HepG2 (cell line): ENCODE data around the gene TMCC1. TPM values are rescaled to one million over a fixed set of nuclear protein-coding genes. Genes with fewer than 3 reads are reported as not detected.

Experiments
- ATAC-seq: fragments of 200-7000 bp; cut with Tn5 transposase; 3 replicates; pipeline ENCODE4 v1.9.1; 2020; ENCODE audit warnings: mild to moderate bottlenecking, moderate library complexity
- BruUV-seq: library from RNA; stranded (reverse); fragments of 400-500 nt; replicated peaks from 2 replicates; lab custom pipeline; 2021; lab: Mats Ljungman, UMichigan
- CTCF ChIA-PET: fragments of 300-600 bp; formaldehyde crosslinking; extraction: SDS; loops from one replicate; lab custom pipeline; 2021; ENCODE audit warnings: low total read pairs, inconsistent platforms, low intra/inter-chr PET ratio; lab: Yijun Ruan, JAX
- POLR2A ChIA-PET: fragments of 350-600 bp; sonication (Branson Sonifier 250); formaldehyde crosslinking; loops from one replicate; lab custom pipeline; 2020; ENCODE audit warnings: antibody characterized with exemption, inconsistent platforms; lab: Yijun Ruan, JAX
- DNase-seq: peaks from one replicate; pipeline ENCODE4 v3.0.0-alpha.2; 2015; ENCODE audit warnings: low spot score
- FAIRE-seq: peaks from 3 replicates; lab custom pipeline; 2011; peaks lifted over from hg19 to GRCh38; lab: Jason Lieb, UNC
- H2AFZ ChIP-seq: one replicate; pipeline ENCODE4 v1.6.1; 2011; ENCODE audit warnings: low read length, inconsistent platforms
- H3K27ac ChIP-seq: fragments of 300-600 bp; 3 replicates; pipeline ENCODE4 v1.8.0; 2011; ENCODE audit warnings: mixed run types, mild to moderate bottlenecking, mixed read lengths, low read length, inconsistent platforms; ENCODE audit not compliant: insufficient read depth; ENCODE audit errors: extremely low read length
- H3K27me3 ChIP-seq, 2 experiments: fragments of 200-600 bp in 1 of 2; 2 replicates in 1 of 2; 3 replicates in 1 of 2; pipeline versions ENCODE4 v1.6.0 to v1.8.0; 2011; ENCODE audit warnings: low read length in 2 of 2, mild to moderate bottlenecking in 2 of 2, moderate library complexity in 2 of 2, inconsistent platforms in 1 of 2; ENCODE audit not compliant: insufficient read depth in 2 of 2, control insufficient read depth in 1 of 2
- H3K36me3 ChIP-seq, 2 experiments: fragments of 200-600 bp in 1 of 2; replicated peaks in 1 of 2; 2 replicates in 1 of 2; 3 replicates in 1 of 2; pipeline versions ENCODE4 v1.5.1 to v1.8.0; 2011; ENCODE audit warnings: low read length in 2 of 2, inconsistent platforms in 1 of 2; ENCODE audit not compliant: insufficient read depth in 2 of 2, control insufficient read depth in 1 of 2
- H3K4me1 ChIP-seq: 2 replicates; pipeline ENCODE4 v1.5.1; 2012; ENCODE audit warnings: low read length, inconsistent platforms; ENCODE audit not compliant: insufficient read depth
- H3K4me2 ChIP-seq: 2 replicates; pipeline ENCODE4 v1.6.0; 2011; ENCODE audit warnings: low read depth, low read length, inconsistent platforms
- H3K4me3 ChIP-seq, 3 experiments: fragments of 200-600 bp in 1 of 3; sonication (generic), shearing (Covaris generic) in 1 of 3; replicated peaks in 1 of 3; 2 replicates each; pipeline ENCODE4 v1.5.1; 2011 to 2016; ENCODE audit warnings: low read length in 3 of 3, inconsistent platforms in 2 of 3, low read depth in 2 of 3, mild to moderate bottlenecking in 2 of 3, control low read depth in 1 of 3, mixed read lengths in 1 of 3; ENCODE audit not compliant: insufficient read depth in 1 of 3
- H3K79me2 ChIP-seq: one replicate; pipeline ENCODE4 v1.6.1; 2011; ENCODE audit warnings: low read length, inconsistent platforms; ENCODE audit not compliant: insufficient read depth
- H3K9ac ChIP-seq: 2 replicates; pipeline ENCODE4 v1.6.0; 2011; ENCODE audit warnings: mild to moderate bottlenecking, low read depth, low read length, inconsistent platforms; ENCODE audit not compliant: insufficient read depth
- H3K9me3 ChIP-seq: 2 replicates; pipeline ENCODE4 v1.5.1; 2012; ENCODE audit warnings: mild to moderate bottlenecking, low read length
- H4K20me1 ChIP-seq: 2 replicates; pipeline ENCODE4 v1.6.0; 2011; ENCODE audit warnings: inconsistent platforms, mild to moderate bottlenecking, low read length, moderate library complexity; ENCODE audit not compliant: insufficient read depth
- ATF3 ChIP-seq: sonication (generic); formaldehyde crosslinking; IDR thresholded peaks from 2 replicates; pipeline ENCODE4 v1.4.0; 2020; ENCODE audit warnings: missing genetic modification reagents
- CHD4 ChIP-seq: fragments of 200-600 bp; sonication (generic); IDR thresholded peaks from 2 replicates; pipeline ENCODE4 v1.7.0; 2017; ENCODE audit warnings: mild to moderate bottlenecking, low read length, borderline replicate concordance
- ELF1 ChIP-seq: sonication (generic); formaldehyde crosslinking; IDR thresholded peaks from 2 replicates; pipeline ENCODE4 v1.4.0; 2020; ENCODE audit warnings: missing genetic modification reagents
- GABPA ChIP-seq, 2 experiments: IDR thresholded peaks; 2 replicates each; pipeline ENCODE4 v1.6.1; 2011 to 2016; ENCODE audit warnings: low read depth in 2 of 2, low read length in 1 of 2, missing biosample characterization in 1 of 2, missing genetic modification characterization in 1 of 2
- MTA3 ChIP-seq: sonication (generic); formaldehyde crosslinking; IDR thresholded peaks from 2 replicates; pipeline ENCODE4 v1.4.0; 2020; ENCODE audit warnings: missing genetic modification reagents
- NONO ChIP-seq, 2 experiments: fragments of 450-650 bp in 1 of 2; sonication (generic) in 1 of 2; formaldehyde crosslinking in 1 of 2; IDR thresholded peaks in 1 of 2; conservative IDR thresholded peaks in 1 of 2; 2 replicates each; pipeline versions ENCODE4 v1.6.1 to v1.8.0; 2017 to 2022; ENCODE audit warnings: mild to moderate bottlenecking in 1 of 2, missing genetic modification reagents in 1 of 2, moderate library complexity in 1 of 2
- NR2C2 ChIP-seq: sonication (generic); formaldehyde crosslinking; IDR thresholded peaks from 2 replicates; pipeline ENCODE4 v1.4.0; 2020; ENCODE audit warnings: missing genetic modification reagents, mild to moderate bottlenecking, moderate library complexity, borderline replicate concordance
- POLR2G ChIP-seq: fragments of 200-400 bp; formaldehyde crosslinking; IDR thresholded peaks from 2 replicates; pipeline ENCODE4 v1.6.1; 2018; ENCODE audit warnings: mild to moderate bottlenecking, low read depth, low read length, moderate library complexity
- PTBP1 ChIP-seq: fragments of 200-400 bp; formaldehyde crosslinking; IDR thresholded peaks from 2 replicates; pipeline ENCODE4 v1.6.1; 2018; ENCODE audit warnings: low read length, low read depth; ENCODE audit not compliant: poor library complexity, severe bottlenecking
- RCOR2 ChIP-seq: IDR thresholded peaks from 2 replicates; pipeline ENCODE4 v1.6.1; 2016; ENCODE audit warnings: missing biosample characterization, missing genetic modification reagents
- SAP130 ChIP-seq: IDR thresholded peaks from 2 replicates; pipeline ENCODE4 v1.6.1; 2016; ENCODE audit warnings: low read depth
- SETDB1 ChIP-seq: sonication (generic); formaldehyde crosslinking; IDR thresholded peaks from 2 replicates; pipeline ENCODE4 v1.5.1; 2020; ENCODE audit warnings: missing genetic modification reagents, mild to moderate bottlenecking, borderline replicate concordance
- ZBTB2 ChIP-seq: sonication (generic); formaldehyde crosslinking; IDR thresholded peaks from 2 replicates; pipeline ENCODE4 v1.8.0; 2022; ENCODE audit warnings: low read depth, missing genetic modification reagents
- ZFP41 ChIP-seq: sonication (generic); formaldehyde crosslinking; IDR thresholded peaks from 2 replicates; pipeline ENCODE4 v1.4.0; 2020; ENCODE audit warnings: mild to moderate bottlenecking, missing genetic modification reagents, borderline replicate concordance
- ZNF761 ChIP-seq: sonication (generic); formaldehyde crosslinking; conservative IDR thresholded peaks from 2 replicates; pipeline ENCODE4 v1.4.0; 2020; ENCODE audit warnings: mild to moderate bottlenecking, missing genetic modification reagents
- WGBS: methylation state at CpG from one replicate; pipeline ENCODE4 v1.1.6; 2017; ENCODE audit warnings: low lambda C conversion rate; 5-methylcytosine and 5-hydroxymethylcytosine counted together
- in situ Hi-C: cut with HindIII; loops from 2 replicates; pipeline ENCODE4 v1.10.0; 2017; ENCODE audit warnings: low pct_unique_long_range_greater_than_20kb; ENCODE audit not compliant: extremely low pct_ligation_motif_present
- intact Hi-C: fragments of 100-400 bp; cut with micrococcal nuclease; formaldehyde crosslinking; loops from one replicate; pipeline ENCODE4 v1.10.0; 2022; ENCODE audit not compliant: unreplicated experiment
- polyA plus RNA-seq, 8 experiments: library from polyadenylated mRNA; depleted of rRNA in 3 of 8; stranded (reverse) in 7 of 8; unstranded in 1 of 8; fragments of >200 nt; fragmentation: Illumina TruSeq in 4 of 8; extraction: Trizol in 4 of 8; gene quantifications; 2 replicates each; pipeline versions ENCODE4 v1.2.1 to v1.2.3, GENCODE V29; 2011 to 2016; ENCODE audit warnings: low read depth in 4 of 8, missing spikeins in 1 of 8, mixed read lengths in 1 of 8; ENCODE audit not compliant: insufficient read depth in 1 of 8
- total RNA-seq, 5 experiments: library from RNA; depleted of rRNA; stranded (reverse); fragments of >200 nt; fragmentation: Illumina TruSeq; extraction: Trizol; gene quantifications; 2 replicates each; pipeline ENCODE4 v1.2.3, GENCODE V29; 2016; ENCODE audit warnings: low read depth in 1 of 5

Gene TMCC1
- total and polyA plus RNA-seq, 2 of the 13 experiments (the other 11 are each of a cell fraction or from before 2014, with no cell fraction given) = 12.1 to 264 TPM

- ATAC-seq (no peak), DNase-seq (no peak), FAIRE-seq (no peak)
- TF ChIP-seq MTA3 (no peak), GABPA (IDR thresholded peaks at IDR 0.05; ENCODE audit: low read depth, low read length) (no peak), GABPA (CRISPR knock-in tag; IDR thresholded peaks at IDR 0.05; ENCODE audit: low read depth) (no peak), CHD4 (peak; percentile 89; the same call in 1 of the 2 replicates), SAP130 (CRISPR knock-in tag) (peak; percentile 45; the same call in 1 of the 2 replicates)
- Histone ChIP-seq H3K9me3 (no peaks in the 10 kb centered on the region), H3K36me3 (no peaks in the 10 kb centered on the region), H2AFZ (no peak overlapping the region), H3K4me3 (peak overlapping the region in 1 of 3 experiments; percentile 26; a peak in 1 of 6 replicates), H3K27me3 (no peaks in the 10 kb centered on the region; a peak in 1 of 5 replicates), H3K9ac (no peak overlapping the region), H3K27ac (no peak overlapping the region), H4K20me1 (peaks cover 3% of the 10 kb centered on the region), H3K4me1 (peaks cover 72% of the 10 kb centered on the region), H3K4me2 (peak overlapping the region; percentile 43), H3K79me2 (peaks cover 11% of the 10 kb centered on the region)
- WGBS = 7% methylated on average over 3 of the region's 3 CpGs
- POLR2A ChIA-PET = interaction anchor here (2.3 kb wide), 1 partner anchor 16 kb away, joined by 12 read pairs; no protein-coding TSS in a partner anchor
- in situ Hi-C loops = no loop called here
- CTCF ChIA-PET = no interaction called here
- BruUV-seq = no TSS peak
- intact Hi-C loops = no loop called here
Observed at GRCh38 chr3:129609591-129610182, 283.8 kb downstream of the TMCC1 start.

- FAIRE-seq (no peak), DNase-seq (no peak), ATAC-seq (no peak)
- no peak overlapping the region for H3K4me3 ChIP-seq
- H3K27ac ChIP-seq = no peak overlapping the region
- POLR2A ChIA-PET = interaction anchor here (0.8 to 2.7 kb wide), 4 partner anchors 12 to 119 kb away, joined by 3 to 25 read pairs (median 8); no protein-coding TSS in a partner anchor
- no peaks in the 10 kb centered on the region; a peak in 1 of 5 replicates for H3K27me3 ChIP-seq
- no peak overlapping the region for H3K9ac ChIP-seq
- peaks cover 9% of the 10 kb centered on the region for H4K20me1 ChIP-seq
- H3K79me2 ChIP-seq = peaks cover 18% of the 10 kb centered on the region
- intact Hi-C loops (no loop called here), in situ Hi-C loops (no loop called here)
- WGBS = 49% methylated on average over 2 of the region's 4 CpGs
- no TSS peak for BruUV-seq
- H3K36me3 ChIP-seq = no peaks in the 10 kb centered on the region
- CTCF ChIA-PET = no interaction called here
- H3K9me3 ChIP-seq = no peaks in the 10 kb centered on the region
- H3K4me2 ChIP-seq = no peak overlapping the region
- H2AFZ ChIP-seq = no peak overlapping the region
- peaks cover 72% of the 10 kb centered on the region for H3K4me1 ChIP-seq
- TF ChIP-seq NONO (IDR thresholded peaks at IDR 0.05) (no peak), NONO (CRISPR knock-in tag; conservative IDR thresholded peaks at IDR 0.05) (no peak), POLR2G (no peak), ATF3 (CRISPR knock-in tag) (no peak), ZBTB2 (CRISPR knock-in tag) (no peak), ZNF761 (no peak), ZFP41 (CRISPR knock-in tag) (no peak), RCOR2 (CRISPR knock-in tag) (0 out of 2 replicates have a peak, but pooled peaks have one; percentile 15), PTBP1 (no peak), SETDB1 (CRISPR knock-in tag) (no peak), ELF1 (CRISPR knock-in tag) (no peak), NR2C2 (CRISPR knock-in tag) (0 out of 2 replicates have a peak, but pooled peaks have one; percentile 25)
Observed at GRCh38 chr3:129608936-129609590, 284.4 kb downstream of the TMCC1 start.
